Vagina (tissue), 2 donors: ENCODE results near the gene STT3B. TPM values are rescaled to one million over a fixed set of nuclear protein-coding genes. Genes with fewer than 3 reads are reported as not detected.

Experiments used
- DNase-seq, 2 donors: peaks; one replicate each; pipeline ENCODE4 v3.0.0-alpha.2; 2017; ENCODE audit errors: extremely low spot score in 2 of 2
- H3K27ac ChIP-seq: fragments of 200-600 bp; sonication (generic); one replicate; pipeline ENCODE4 v1.5.1; 2019
- H3K27me3 ChIP-seq: fragments of 200-600 bp; sonication (generic); one replicate; pipeline ENCODE4 v1.5.1; 2019
- H3K36me3 ChIP-seq, 2 donors: fragments of 200-600 bp; sonication (generic); one replicate each; pipeline ENCODE4 v1.5.1; 2017 to 2019
- H3K4me1 ChIP-seq: fragments of 200-600 bp; sonication (generic); one replicate; pipeline ENCODE4 v1.5.1; 2019
- H3K4me3 ChIP-seq, 2 donors: fragments of 200-600 bp; sonication (generic); 1 replicate in 1 of 2; 2 replicates in 1 of 2; pipeline ENCODE4 v1.5.1; 2016 to 2019
- H3K9me3 ChIP-seq: fragments of 200-600 bp; sonication (generic); one replicate; pipeline ENCODE4 v1.5.1; 2019
- POLR2A ChIP-seq, 2 donors: fragments of 450-650 bp; IDR thresholded peaks; one replicate each; pipeline ENCODE4 v1.6.1; 2017; ENCODE audit warnings: antibody characterized with exemption in 2 of 2, mild to moderate bottlenecking in 2 of 2, moderate library complexity in 2 of 2
- POLR2AphosphoS5 ChIP-seq, 2 donors: sonication (generic); formaldehyde crosslinking; IDR thresholded peaks; one replicate each; pipeline ENCODE4 v1.9.0; 2017; ENCODE audit warnings: antibody characterized with exemption in 2 of 2, mild to moderate bottlenecking in 2 of 2, low read depth in 1 of 2; ENCODE audit not compliant: insufficient read depth in 1 of 2
- intact Hi-C: fragments of 100-400 bp; cut with DNase I; formaldehyde crosslinking; loops from one replicate; pipeline ENCODE4 v1.15.1; 2023
- total RNA-seq: library from RNA; depleted of rRNA; stranded (reverse); fragments of >200 nt; gene quantifications from one replicate; pipeline ENCODE4 v1.2.3, GENCODE V29; 2016
- TF ChIP-seq, protein P1 (sequence below), 3 experiments: fragments of 450-650 bp in 2 of 3; fragments of 200-600 bp in 1 of 3; sonication (generic) in 1 of 3; IDR thresholded peaks; one replicate each; pipeline ENCODE4 v1.5.1; 2017 to 2019; ENCODE audit warnings: antibody characterized with exemption in 3 of 3, mild to moderate bottlenecking in 2 of 3, moderate library complexity in 2 of 3

Gene STT3B
- total RNA-seq, 1 donor from 2014 or later = 65.3 TPM

DNA sequence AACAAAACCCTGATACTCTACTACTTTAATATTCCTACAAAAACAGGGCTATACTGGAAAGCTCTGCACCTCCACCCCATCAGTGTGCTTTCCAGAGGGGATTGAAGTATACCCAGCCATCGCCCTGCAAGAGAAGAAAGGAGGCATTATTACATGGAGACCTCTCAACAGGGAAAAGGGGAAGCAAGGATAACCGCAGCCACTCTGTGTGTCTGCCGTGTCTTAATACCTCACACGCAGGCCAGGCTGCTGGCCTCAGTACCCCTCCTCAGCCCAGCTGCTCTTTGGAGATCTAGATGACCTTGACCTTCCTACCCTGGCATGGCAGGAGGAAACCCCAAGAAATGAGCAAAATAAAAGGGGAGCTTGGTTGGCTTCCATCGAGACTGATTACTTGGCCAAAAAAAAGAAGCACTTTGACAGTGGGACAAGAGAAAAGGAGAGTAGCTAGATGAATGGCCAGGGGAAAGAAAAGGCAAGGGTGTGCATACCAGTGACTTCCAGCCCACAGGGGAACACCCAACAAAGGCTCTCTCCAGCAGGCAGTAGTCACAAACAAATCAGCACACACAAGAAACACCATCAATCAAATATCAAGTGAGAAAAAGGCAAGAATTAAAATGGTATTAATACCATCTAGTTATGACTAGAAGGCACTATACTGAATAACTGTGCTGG lies 129.4 kb downstream of the STT3B start:
- TF ChIP-seq, protein P1, sequence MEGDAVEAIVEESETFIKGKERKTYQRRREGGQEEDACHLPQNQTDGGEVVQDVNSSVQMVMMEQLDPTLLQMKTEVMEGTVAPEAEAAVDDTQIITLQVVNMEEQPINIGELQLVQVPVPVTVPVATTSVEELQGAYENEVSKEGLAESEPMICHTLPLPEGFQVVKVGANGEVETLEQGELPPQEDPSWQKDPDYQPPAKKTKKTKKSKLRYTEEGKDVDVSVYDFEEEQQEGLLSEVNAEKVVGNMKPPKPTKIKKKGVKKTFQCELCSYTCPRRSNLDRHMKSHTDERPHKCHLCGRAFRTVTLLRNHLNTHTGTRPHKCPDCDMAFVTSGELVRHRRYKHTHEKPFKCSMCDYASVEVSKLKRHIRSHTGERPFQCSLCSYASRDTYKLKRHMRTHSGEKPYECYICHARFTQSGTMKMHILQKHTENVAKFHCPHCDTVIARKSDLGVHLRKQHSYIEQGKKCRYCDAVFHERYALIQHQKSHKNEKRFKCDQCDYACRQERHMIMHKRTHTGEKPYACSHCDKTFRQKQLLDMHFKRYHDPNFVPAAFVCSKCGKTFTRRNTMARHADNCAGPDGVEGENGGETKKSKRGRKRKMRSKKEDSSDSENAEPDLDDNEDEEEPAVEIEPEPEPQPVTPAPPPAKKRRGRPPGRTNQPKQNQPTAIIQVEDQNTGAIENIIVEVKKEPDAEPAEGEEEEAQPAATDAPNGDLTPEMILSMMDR (IDR thresholded peaks at IDR 0.05) = no peak
- TF ChIP-seq POLR2A (IDR thresholded peaks at IDR 0.05) (no peak), POLR2AphosphoS5 (IDR thresholded peaks at IDR 0.05; ENCODE audit: insufficient read depth in 1 of 2, low read depth in 1 of 2) (no peak)
- intact Hi-C loops = no loop called here
- Histone ChIP-seq H3K36me3 (no peaks in the 10 kb centered on the region), H3K4me1 (no peaks in the 10 kb centered on the region), H3K4me3 (no peak overlapping the region), H3K27me3 (no peaks in the 10 kb centered on the region), H3K27ac (no peak overlapping the region), H3K9me3 (no peaks in the 10 kb centered on the region)
- DNase-seq = no peak

DNA sequence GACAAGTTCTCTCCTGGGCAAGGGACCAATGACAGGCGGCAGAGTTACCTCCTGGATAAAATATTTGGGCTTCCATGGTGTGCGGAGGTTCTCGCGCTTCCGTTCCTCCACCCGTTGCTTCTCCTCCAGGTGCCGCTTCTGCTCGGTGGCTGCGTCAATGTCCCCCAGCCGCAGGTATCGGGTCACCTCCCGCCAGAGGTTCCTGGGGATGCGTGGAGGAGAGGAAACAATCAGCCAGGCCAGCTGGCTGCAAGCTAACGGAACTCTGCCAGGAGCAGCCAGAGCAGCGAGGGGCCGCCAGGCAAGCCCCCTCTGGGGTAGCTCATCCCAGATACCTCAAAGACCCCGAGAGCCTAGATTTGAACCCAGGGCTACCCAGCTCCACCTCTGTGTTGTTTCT lies 131.3 kb downstream of the STT3B start:
- intact Hi-C loops = no loop called here

DNA sequence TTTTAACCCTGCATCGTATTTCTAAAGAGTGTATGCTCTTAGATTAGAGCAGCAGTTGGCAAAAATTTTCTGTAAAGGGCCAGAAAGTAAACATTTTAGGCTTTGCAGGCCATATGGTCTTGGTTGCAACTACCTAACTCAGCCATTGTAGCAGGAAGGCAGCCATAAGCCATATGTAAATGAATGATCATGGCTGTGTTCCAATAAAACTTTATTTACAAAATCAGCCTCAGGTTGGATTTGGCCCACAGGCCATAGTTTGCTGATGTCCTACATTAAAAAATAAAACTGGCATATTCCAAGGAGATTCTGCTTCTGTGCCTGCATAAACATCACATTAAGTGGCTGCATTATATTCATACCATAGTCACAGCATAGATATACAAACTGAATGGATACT lies 134.9 kb downstream of the STT3B start:
- Histone ChIP-seq H3K9me3 (no peaks in the 10 kb centered on the region), H3K27me3 (no peaks in the 10 kb centered on the region), H3K4me3 (no peak overlapping the region), H3K4me1 (no peaks in the 10 kb centered on the region), H3K36me3 (no peaks in the 10 kb centered on the region), H3K27ac (no peak overlapping the region)
- TF ChIP-seq POLR2A (IDR thresholded peaks at IDR 0.05) (no peak), POLR2AphosphoS5 (IDR thresholded peaks at IDR 0.05; ENCODE audit: insufficient read depth in 1 of 2, low read depth in 1 of 2) (no peak)
- TF ChIP-seq, protein P1 (IDR thresholded peaks at IDR 0.05) = no peak
- intact Hi-C loops = no loop called here
- DNase-seq = no peak

More for the DNA sequence above, 131.3 kb downstream of the STT3B start:
- Histone ChIP-seq H3K4me3 (no peak overlapping the region), H3K4me1 (no peaks in the 10 kb centered on the region), H3K27ac (no peak overlapping the region), H3K27me3 (no peaks in the 10 kb centered on the region), H3K9me3 (no peaks in the 10 kb centered on the region), H3K36me3 (no peaks in the 10 kb centered on the region)
- no peak for DNase-seq
- TF ChIP-seq, protein P1 (IDR thresholded peaks at IDR 0.05) = no peak
- TF ChIP-seq POLR2AphosphoS5 (IDR thresholded peaks at IDR 0.05; ENCODE audit: insufficient read depth in 1 of 2, low read depth in 1 of 2) (no peak), POLR2A (IDR thresholded peaks at IDR 0.05) (no peak)

DNA sequence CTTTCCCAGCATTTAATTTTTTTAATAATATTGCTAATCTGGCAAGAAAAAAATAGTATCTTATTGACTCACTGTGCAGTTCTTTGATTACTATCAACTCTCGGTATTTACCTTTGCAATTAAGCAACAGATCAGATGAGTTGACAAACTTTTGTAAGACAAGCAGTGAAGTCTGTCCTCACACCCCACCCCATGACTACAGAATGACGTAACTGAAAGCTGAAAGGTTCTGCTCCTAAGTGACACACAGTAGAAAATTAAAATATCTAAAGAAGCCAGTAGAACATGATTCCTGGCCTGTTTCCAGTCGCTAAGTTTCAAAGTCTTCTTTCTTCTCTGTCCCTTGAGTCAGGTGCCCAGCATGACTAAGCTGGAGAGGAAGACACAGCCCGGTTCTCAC lies 135.5 kb downstream of the STT3B start:
- intact Hi-C loops = no loop called here
- no peaks in the 10 kb centered on the region for H3K4me1 ChIP-seq
- no peak overlapping the region for H3K27ac ChIP-seq
- TF ChIP-seq POLR2A (IDR thresholded peaks at IDR 0.05) (no peak), POLR2AphosphoS5 (IDR thresholded peaks at IDR 0.05; ENCODE audit: insufficient read depth in 1 of 2, low read depth in 1 of 2) (no peak)
- TF ChIP-seq, protein P1 (IDR thresholded peaks at IDR 0.05) = no peak
- H3K36me3 ChIP-seq = no peaks in the 10 kb centered on the region
- no peak for DNase-seq
- no peaks in the 10 kb centered on the region for H3K27me3 ChIP-seq
- H3K4me3 ChIP-seq = no peak overlapping the region
- H3K9me3 ChIP-seq = no peaks in the 10 kb centered on the region

DNA sequence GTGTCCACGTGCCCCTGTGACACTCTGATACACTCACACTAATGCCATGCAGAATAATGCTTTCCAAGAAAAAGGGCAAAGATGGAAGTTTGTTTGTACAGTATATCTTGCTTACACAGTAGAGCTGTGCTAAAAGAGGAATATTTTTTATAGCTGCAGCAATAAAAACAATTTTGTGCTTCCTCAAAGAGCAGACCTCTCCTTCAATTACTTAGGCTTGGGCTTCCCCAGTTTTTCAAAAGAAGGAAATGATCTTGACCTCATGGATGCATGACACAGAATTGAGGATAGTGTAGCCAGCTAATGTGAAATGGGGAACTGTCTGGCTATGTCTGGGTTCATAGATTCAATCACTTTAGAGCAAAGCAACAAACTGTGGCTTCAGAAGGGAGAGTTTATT lies 137.4 kb downstream of the STT3B start:
- Histone ChIP-seq H3K27ac (no peak overlapping the region), H3K4me1 (no peaks in the 10 kb centered on the region), H3K4me3 (no peak overlapping the region), H3K36me3 (no peaks in the 10 kb centered on the region), H3K27me3 (no peaks in the 10 kb centered on the region), H3K9me3 (no peaks in the 10 kb centered on the region)
- no peak for DNase-seq
- intact Hi-C loops = no loop called here
- TF ChIP-seq, protein P1 (IDR thresholded peaks at IDR 0.05) = no peak
- TF ChIP-seq POLR2AphosphoS5 (IDR thresholded peaks at IDR 0.05; ENCODE audit: insufficient read depth in 1 of 2, low read depth in 1 of 2) (no peak), POLR2A (IDR thresholded peaks at IDR 0.05) (no peak)
